HFFc6 (cell line): Measurements from ENCODE around the gene CARHSP1. TPM values are rescaled to one million over a fixed set of nuclear protein-coding genes. Genes with fewer than 3 reads are reported as not detected.
"Not testable (repeated sequence)": the region's sequence is repeated elsewhere in the genome, so short reads cannot be mapped to it uniquely, and the experiment has no call there.

ENCODE experiments used
- DNase-seq: peaks from one replicate; pipeline ENCODE4 v3.0.0-alpha.2; 2018
- H3K27ac Mint-ChIP-seq: 2 replicates; pipeline ENCODE4 v1.8.0; 2020; ENCODE audit warnings: mild to moderate bottlenecking, mixed read lengths
- H3K27me3 Mint-ChIP-seq: 2 replicates; pipeline ENCODE4 v1.8.0; 2021; ENCODE audit warnings: mild to moderate bottlenecking, moderate library complexity, mixed read lengths; ENCODE audit not compliant: insufficient read depth
- H3K36me3 Mint-ChIP-seq: 2 replicates; pipeline ENCODE4 v1.8.0; 2021; ENCODE audit warnings: low read depth, mixed read lengths
- H3K4me1 Mint-ChIP-seq: 2 replicates; pipeline ENCODE4 v1.8.0; 2020; ENCODE audit warnings: low read depth, mixed read lengths
- H3K4me3 Mint-ChIP-seq: 2 replicates; pipeline ENCODE4 v1.8.0; 2020; ENCODE audit warnings: mild to moderate bottlenecking, moderate library complexity, mixed read lengths
- H3K9me3 Mint-ChIP-seq: 2 replicates; pipeline ENCODE4 v1.8.0; 2020; ENCODE audit warnings: mild to moderate bottlenecking, mixed read lengths
- CTCF ChIP-seq: fragments of 200-600 bp; sonication (generic); IDR thresholded peaks from 2 replicates; pipeline ENCODE4 v1.5.0; 2021; ENCODE audit warnings: antibody characterized with exemption, mild to moderate bottlenecking
- total RNA-seq, 6 experiments: library from RNA; stranded (reverse); fragmentation: NEBNext Ultra II Directional; extraction: Animal tissue kit (Norgen Biotek cat#: 25700); gene quantifications; 2 replicates in 1 of 6; 3 replicates in 5 of 6; pipeline ENCODE4 v1.2.3, GENCODE V29; 2021

CARHSP1 gene
- total RNA-seq, 6 experiments from 2014 or later, result 91.4 to 114 (median 97.9) TPM

- TF ChIP-seq CTCF, result no peak
- Mint-ChIP-seq H3K4me1 (no peaks in the 10 kb centered on the region), H3K9me3 (no peaks in the 10 kb centered on the region), H3K4me3 (no peak overlapping the region), H3K27ac (no peak overlapping the region), H3K27me3 (peaks cover 2% of the 10 kb centered on the region; the same call in 1 of the 2 replicates), H3K36me3 (peaks cover 48% of the 10 kb centered on the region)
- DNase-seq, result no peak
Observed at GRCh38 chr16:8808613-8809353, 60.0 kb downstream of the CARHSP1 start.

GRCh38 chr16:8808009-8808408 lies 60.8 kb downstream of the CARHSP1 start:
- peaks cover 2% of the 10 kb centered on the region; the same call in 1 of the 2 replicates for H3K27me3 Mint-ChIP-seq
- TF ChIP-seq CTCF, result no peak
- no peak for DNase-seq
- no peaks in the 10 kb centered on the region for H3K9me3 Mint-ChIP-seq
- no peak overlapping the region for H3K4me3 Mint-ChIP-seq
- H3K27ac Mint-ChIP-seq, result no peak overlapping the region
- H3K4me1 Mint-ChIP-seq, result no peaks in the 10 kb centered on the region
- peaks cover 48% of the 10 kb centered on the region for H3K36me3 Mint-ChIP-seq

- Mint-ChIP-seq H3K27me3 (peaks cover 2% of the 10 kb centered on the region), H3K4me3 (no peak overlapping the region), H3K9me3 (no peaks in the 10 kb centered on the region), H3K4me1 (no peaks in the 10 kb centered on the region), H3K36me3 (peaks cover 49% of the 10 kb centered on the region), H3K27ac (0 out of 2 replicates have a peak overlapping the region, but pooled peaks have one; percentile 24)
- no peak for TF ChIP-seq CTCF
- DNase-seq, result no peak
Observed at GRCh38 chr16:8807189-8807588, 61.6 kb downstream of the CARHSP1 start.

- no peak for TF ChIP-seq CTCF
- H3K27me3 Mint-ChIP-seq, result peaks cover 2% of the 10 kb centered on the region
- H3K4me1 Mint-ChIP-seq, result no peaks in the 10 kb centered on the region
- no peak overlapping the region; the same call in 1 of the 2 replicates for H3K27ac Mint-ChIP-seq
- H3K9me3 Mint-ChIP-seq, result no peaks in the 10 kb centered on the region
- no peak for DNase-seq
- no peak overlapping the region for H3K4me3 Mint-ChIP-seq
- H3K36me3 Mint-ChIP-seq, result peaks cover 52% of the 10 kb centered on the region
Observed at GRCh38 chr16:8806272-8806983, 62.4 kb downstream of the CARHSP1 start.

- Mint-ChIP-seq H3K4me1 (peaks cover 7% of the 10 kb centered on the region), H3K27ac (no peak overlapping the region; the same call in 1 of the 2 replicates), H3K27me3 (peaks cover 2% of the 10 kb centered on the region), H3K9me3 (no peaks in the 10 kb centered on the region), H3K4me3 (no peak overlapping the region), H3K36me3 (peaks cover 50% of the 10 kb centered on the region)
- no peak for DNase-seq
- TF ChIP-seq CTCF, result no peak
Observed at GRCh38 chr16:8804313-8804712, 64.5 kb downstream of the CARHSP1 start.

- peaks cover 13% of the 10 kb centered on the region for H3K4me1 Mint-ChIP-seq
- peaks cover 51% of the 10 kb centered on the region for H3K36me3 Mint-ChIP-seq
- not testable (repeated sequence) for H3K9me3 Mint-ChIP-seq, H3K4me3 Mint-ChIP-seq, H3K27me3 Mint-ChIP-seq, H3K27ac Mint-ChIP-seq, DNase-seq
Observed at GRCh38 chr16:8803733-8804132, 65.1 kb downstream of the CARHSP1 start.
